ENCODE measurements around the gene IRGC.

- TF ChIP-seq, protein P1, sequence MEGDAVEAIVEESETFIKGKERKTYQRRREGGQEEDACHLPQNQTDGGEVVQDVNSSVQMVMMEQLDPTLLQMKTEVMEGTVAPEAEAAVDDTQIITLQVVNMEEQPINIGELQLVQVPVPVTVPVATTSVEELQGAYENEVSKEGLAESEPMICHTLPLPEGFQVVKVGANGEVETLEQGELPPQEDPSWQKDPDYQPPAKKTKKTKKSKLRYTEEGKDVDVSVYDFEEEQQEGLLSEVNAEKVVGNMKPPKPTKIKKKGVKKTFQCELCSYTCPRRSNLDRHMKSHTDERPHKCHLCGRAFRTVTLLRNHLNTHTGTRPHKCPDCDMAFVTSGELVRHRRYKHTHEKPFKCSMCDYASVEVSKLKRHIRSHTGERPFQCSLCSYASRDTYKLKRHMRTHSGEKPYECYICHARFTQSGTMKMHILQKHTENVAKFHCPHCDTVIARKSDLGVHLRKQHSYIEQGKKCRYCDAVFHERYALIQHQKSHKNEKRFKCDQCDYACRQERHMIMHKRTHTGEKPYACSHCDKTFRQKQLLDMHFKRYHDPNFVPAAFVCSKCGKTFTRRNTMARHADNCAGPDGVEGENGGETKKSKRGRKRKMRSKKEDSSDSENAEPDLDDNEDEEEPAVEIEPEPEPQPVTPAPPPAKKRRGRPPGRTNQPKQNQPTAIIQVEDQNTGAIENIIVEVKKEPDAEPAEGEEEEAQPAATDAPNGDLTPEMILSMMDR (IDR thresholded peaks at IDR 0.05): no peak
- TF ChIP-seq POLR2A (IDR thresholded peaks at IDR 0.05) (no peak), EP300 (IDR thresholded peaks at IDR 0.05) (no peak)
Measured at GRCh38 chr19:43694553-43694952, 21.3 kb upstream of the IRGC start.

All from ovary (tissue), 3 donors.